Neural cell (in vitro differentiated cells): ENCODE data around the gene CCDC190. TPM values are rescaled to one million over a fixed set of nuclear protein-coding genes. Genes with fewer than 3 reads are reported as not detected.
"Not testable (repeated sequence)": the region's sequence is repeated elsewhere in the genome, so short reads cannot be mapped to it uniquely, and the experiment has no call there.

ENCODE experiments used
- H2AFZ ChIP-seq: fragments of 200-600, 300-800 bp; sonication (generic), shearing (Covaris generic); 2 replicates; pipeline ENCODE4 v1.6.0; 2014; ENCODE audit warnings: low read depth, mild to moderate bottlenecking, antibody characterized with exemption, low read length, moderate library complexity
- H3F3A ChIP-seq: fragments of 200-600 bp; shearing (Covaris generic); 2 replicates; pipeline ENCODE4 v1.6.1; 2016; ENCODE audit warnings: mild to moderate bottlenecking, moderate library complexity, mixed read lengths, antibody characterized with exemption, low read length; ENCODE audit not compliant: insufficient read depth, poor library complexity, severe bottlenecking
- H3K27ac ChIP-seq: fragments of 200-600, 300-800 bp; sonication (generic), shearing (Covaris generic); 2 replicates; pipeline ENCODE4 v1.5.1; 2014; ENCODE audit warnings: mild to moderate bottlenecking, low read length, moderate library complexity
- H3K27me3 ChIP-seq: fragments of 300-800, 200-600 bp; sonication (generic), shearing (Covaris generic); 2 replicates; pipeline ENCODE4 v1.6.0; 2014; ENCODE audit warnings: mild to moderate bottlenecking, low read depth, low read length, moderate library complexity; ENCODE audit not compliant: insufficient read depth
- H3K36me3 ChIP-seq: fragments of 300-800, 200-600 bp; sonication (generic), shearing (Covaris generic); 2 replicates; pipeline ENCODE4 v1.5.1; 2014; ENCODE audit warnings: mild to moderate bottlenecking, antibody characterized with exemption, low read length, moderate library complexity; ENCODE audit not compliant: insufficient read depth
- H3K4me2 ChIP-seq: fragments of 300-800, 200-600 bp; sonication (generic), shearing (Covaris generic); 2 replicates; pipeline ENCODE4 v1.6.0; 2014; ENCODE audit warnings: mild to moderate bottlenecking, low read length
- H3K4me3 ChIP-seq: fragments of 300-800, 200-600 bp; sonication (generic), shearing (Covaris generic); 2 replicates; pipeline ENCODE4 v1.5.1; 2014; ENCODE audit warnings: mild to moderate bottlenecking, low read length, moderate library complexity
- H3K79me2 ChIP-seq: fragments of 200-600 bp; shearing (Covaris generic); replicated peaks from 2 replicates; pipeline ENCODE4 v1.6.0; 2014; ENCODE audit warnings: mild to moderate bottlenecking, low read length, moderate library complexity; ENCODE audit not compliant: insufficient read depth
- H3K9ac ChIP-seq: fragments of 300-800, 200-600 bp; sonication (generic), shearing (Covaris generic); 2 replicates; pipeline ENCODE4 v1.6.1; 2016; ENCODE audit warnings: mild to moderate bottlenecking, low read length, mixed read lengths
- H3K9me2 ChIP-seq: fragments of 200-600 bp; shearing (Covaris generic); 2 replicates; pipeline ENCODE4 v1.6.1; 2016; ENCODE audit warnings: mild to moderate bottlenecking, low read length, mixed read lengths; ENCODE audit not compliant: insufficient read depth
- H3K9me3 ChIP-seq: fragments of 200-600, 300-800 bp; sonication (generic), shearing (Covaris generic); 2 replicates; pipeline ENCODE4 v1.6.1; 2016; ENCODE audit warnings: mild to moderate bottlenecking, mixed run types, low read length, moderate library complexity, mixed read lengths
- H4K20me1 ChIP-seq: fragments of 200-600 bp; shearing (Covaris generic); 2 replicates; pipeline ENCODE4 v1.6.1; 2016; ENCODE audit warnings: mild to moderate bottlenecking, mixed run types; ENCODE audit not compliant: insufficient read depth
- CTCF ChIP-seq: fragments of 450-650 bp; IDR thresholded peaks from 2 replicates; pipeline ENCODE4 v1.5.1; 2014; ENCODE audit warnings: antibody characterized with exemption, mild to moderate bottlenecking, moderate library complexity; ENCODE audit not compliant: poor library complexity, severe bottlenecking
- MXI1 ChIP-seq: fragments of 450-650 bp; conservative IDR thresholded peaks from 2 replicates; pipeline ENCODE4 v1.6.1; 2014; ENCODE audit warnings: antibody characterized with exemption, mild to moderate bottlenecking; ENCODE audit not compliant: poor library complexity, severe bottlenecking
- POLR2AphosphoS5 ChIP-seq: IDR thresholded peaks from 2 replicates; pipeline ENCODE4 v1.6.1; 2012
- RAD21 ChIP-seq: fragments of 450-650 bp; conservative IDR thresholded peaks from 2 replicates; pipeline ENCODE4 v1.6.1; 2014; ENCODE audit warnings: antibody characterized with exemption, mild to moderate bottlenecking, moderate library complexity
- REST ChIP-seq: IDR thresholded peaks from 2 replicates; pipeline ENCODE4 v1.6.1; 2012; ENCODE audit warnings: borderline replicate concordance
- SMC3 ChIP-seq: fragments of 450-650 bp; conservative IDR thresholded peaks from 2 replicates; pipeline ENCODE4 v1.6.1; 2014; ENCODE audit warnings: antibody characterized with exemption, mild to moderate bottlenecking, moderate library complexity; ENCODE audit not compliant: poor library complexity
- polyA plus RNA-seq: library from polyadenylated mRNA; depleted of rRNA; stranded (reverse); fragments of >200 nt; gene quantifications from 2 replicates; pipeline ENCODE4 v1.2.3, GENCODE V29; 2014

The CCDC190 gene
- polyA plus RNA-seq, 1 donor from 2014 or later: not detected

- TF ChIP-seq RAD21: no peak
Observed at GRCh38 chr1:162872981-162873380, 12.0 kb upstream of the CCDC190 start (continued).

- H3K36me3 ChIP-seq, H3K9me3 ChIP-seq, H2AFZ ChIP-seq, H3F3A ChIP-seq, H3K27me3 ChIP-seq, H3K9ac ChIP-seq, H4K20me1 ChIP-seq, H3K4me3 ChIP-seq, H3K4me2 ChIP-seq, H3K9me2 ChIP-seq, H3K79me2 ChIP-seq, H3K27ac ChIP-seq: not testable (repeated sequence)
Observed at GRCh38 chr1:162871417-162871816, 10.4 kb upstream of the CCDC190 start.

GRCh38 chr1:162868972-162869371 is 8.0 kb upstream of the CCDC190 start:
- H3K9ac ChIP-seq: no peak overlapping the region
- H3K4me3 ChIP-seq: no peak overlapping the region
- H3K9me2 ChIP-seq: no peaks in the 10 kb centered on the region

More at GRCh38 chr1:162868972-162869371, 8.0 kb upstream of the CCDC190 start:
- Histone ChIP-seq H3F3A (no peaks in the 10 kb centered on the region), H3K9me3 (no peaks in the 10 kb centered on the region), H3K4me2 (no peak overlapping the region), H3K27ac (no peak overlapping the region), H2AFZ (no peak overlapping the region), H4K20me1 (no peaks in the 10 kb centered on the region), H3K27me3 (no peaks in the 10 kb centered on the region), H3K79me2 (no peaks in the 10 kb centered on the region), H3K36me3 (no peaks in the 10 kb centered on the region)
- no peak for TF ChIP-seq REST
- no peak for TF ChIP-seq POLR2AphosphoS5
- no peak for TF ChIP-seq CTCF
- TF ChIP-seq SMC3: no peak
- no peak for TF ChIP-seq MXI1
